SIG-M5 (cell line): ENCODE results near the gene NET1.

Source experiments
- DNase-seq: peaks from one replicate; lab custom pipeline; 2025; lab: John Stamatoyannopoulos, UW

The NET1 gene

GRCh38 chr10:5442065-5442989 is 30.0 kb downstream of the NET1 start:
- no peak for DNase-seq

GRCh38 chr10:5442990-5443370 is 30.6 kb downstream of the NET1 start:
- no peak for DNase-seq

DNA sequence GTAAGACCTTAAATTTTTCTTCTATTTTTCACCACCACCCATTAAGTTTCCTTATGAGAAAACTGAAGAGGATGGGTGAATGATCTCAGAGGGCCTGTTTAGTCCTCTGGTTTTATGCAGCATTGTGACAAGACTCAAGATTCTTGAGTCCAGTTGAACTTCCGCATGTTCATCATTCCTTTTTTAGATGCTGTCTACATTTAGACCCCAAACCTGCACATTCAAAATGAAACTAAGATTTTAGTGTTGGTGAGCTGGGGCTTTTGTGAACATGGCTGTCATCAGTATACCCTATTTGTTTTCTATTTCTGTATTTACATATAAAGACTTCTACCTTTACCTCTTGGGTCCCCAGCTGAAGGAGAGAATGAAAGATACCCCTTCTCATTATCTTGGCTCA is 31.1 kb downstream of the NET1 start:
- DNase-seq, result no peak

DNA sequence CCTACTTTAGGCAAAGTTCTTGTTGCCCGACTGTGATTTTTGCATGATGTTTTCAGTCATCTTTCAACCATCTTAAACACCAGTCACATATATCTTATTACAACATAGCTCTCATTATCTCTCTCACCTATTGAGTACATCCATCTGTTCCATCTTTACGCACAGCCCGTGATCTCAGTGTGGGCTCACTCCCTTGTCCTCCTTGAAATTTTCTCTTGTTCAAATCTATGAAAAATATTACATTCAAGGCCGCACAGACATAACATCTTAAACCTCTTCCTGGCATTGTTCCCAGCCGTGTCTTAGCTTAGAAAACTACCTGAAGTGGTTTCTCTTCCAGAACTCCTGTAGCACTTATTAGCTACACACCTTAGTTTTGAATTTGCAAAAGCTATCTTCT is 32.6 kb downstream of the NET1 start:
- DNase-seq, result no peak

DNA sequence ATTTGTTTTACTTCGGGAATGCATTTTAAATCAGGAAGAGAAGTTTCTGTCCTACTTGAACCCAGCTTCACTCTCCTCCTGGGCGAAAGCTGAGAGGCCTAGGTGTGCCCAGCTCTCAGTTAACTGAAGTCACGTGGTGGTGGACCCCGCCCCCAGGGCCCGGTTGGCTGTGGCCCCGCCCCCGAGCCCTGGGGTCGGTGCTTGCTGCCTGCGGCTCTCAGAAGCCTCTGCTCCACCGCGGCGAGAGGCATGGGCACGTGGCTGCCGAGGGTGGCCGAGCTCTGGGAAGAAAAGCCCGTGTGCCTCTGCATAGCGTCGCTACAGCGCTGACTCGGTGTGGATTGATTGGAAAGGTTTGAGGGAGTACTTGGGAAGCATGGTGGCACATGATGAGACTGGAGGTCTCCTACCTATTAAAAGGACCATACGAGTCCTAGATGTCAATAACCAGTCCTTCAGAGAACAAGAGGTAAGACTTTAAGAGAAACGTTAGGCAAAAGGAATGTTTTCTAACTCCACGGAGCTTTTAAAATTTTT is 34.1 kb downstream of the NET1 start:
- DNase-seq, result no peak

DNA sequence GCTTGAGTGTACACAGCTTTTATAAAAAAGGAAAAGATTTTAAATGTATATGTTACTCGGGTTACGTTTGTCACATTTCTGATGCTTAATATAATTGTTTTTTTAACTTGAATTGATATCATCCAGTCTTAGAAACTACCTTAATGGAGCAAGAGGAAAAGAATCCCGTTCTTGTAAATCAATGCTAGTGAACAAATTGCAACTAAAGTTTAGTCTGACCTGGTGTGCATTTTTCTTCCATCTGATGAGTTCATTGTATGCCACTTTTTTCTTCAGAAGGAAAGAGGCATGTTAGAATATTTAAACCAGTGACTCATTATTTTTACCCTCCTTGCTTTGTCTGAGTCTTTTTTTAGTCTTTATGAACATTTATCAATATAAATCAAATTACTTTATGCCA is 34.7 kb downstream of the NET1 start:
- DNase-seq, result no peak

GRCh38 chr10:5447611-5448071 is 35.3 kb downstream of the NET1 start:
- no peak for DNase-seq

DNA sequence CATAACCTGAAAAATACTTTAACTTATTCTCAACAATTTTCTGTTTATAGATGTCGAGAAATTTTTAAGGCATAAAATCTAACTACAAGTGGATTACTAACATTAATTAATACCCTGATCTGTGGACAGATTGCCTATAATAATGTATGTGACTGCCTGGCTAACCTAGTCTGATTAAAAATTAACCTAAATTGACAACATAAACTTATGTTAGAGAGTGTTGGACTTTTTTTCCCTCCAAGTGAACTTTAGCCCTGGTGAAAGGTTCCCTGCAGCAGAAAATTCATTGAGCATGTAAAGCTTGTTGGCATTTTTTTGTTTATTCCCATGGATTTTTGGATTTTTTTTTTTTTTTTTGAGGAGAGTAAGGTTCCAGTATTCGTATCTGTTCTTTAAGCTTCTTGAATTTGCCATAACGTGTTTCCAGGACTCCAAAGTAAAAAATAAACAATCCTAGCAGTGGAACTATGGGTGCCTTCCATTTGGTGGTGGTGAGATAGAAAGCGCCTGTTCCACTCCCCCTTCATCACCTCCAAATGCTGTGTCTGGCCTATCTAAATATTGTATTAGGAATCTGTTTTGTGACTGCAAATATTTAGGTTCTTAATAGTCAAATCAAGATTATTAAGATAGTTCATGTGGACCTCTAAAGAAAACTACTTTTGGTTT is 36.1 kb downstream of the NET1 start:
- no peak for DNase-seq

- DNase-seq, result no peak
Measured at GRCh38 chr10:5449227-5449626, 36.9 kb downstream of the NET1 start.

GRCh38 chr10:5449823-5450222 is 37.5 kb downstream of the NET1 start:
- no peak for DNase-seq

- DNase-seq, result no peak
Measured at GRCh38 chr10:5450605-5451384, 38.4 kb downstream of the NET1 start.

DNA sequence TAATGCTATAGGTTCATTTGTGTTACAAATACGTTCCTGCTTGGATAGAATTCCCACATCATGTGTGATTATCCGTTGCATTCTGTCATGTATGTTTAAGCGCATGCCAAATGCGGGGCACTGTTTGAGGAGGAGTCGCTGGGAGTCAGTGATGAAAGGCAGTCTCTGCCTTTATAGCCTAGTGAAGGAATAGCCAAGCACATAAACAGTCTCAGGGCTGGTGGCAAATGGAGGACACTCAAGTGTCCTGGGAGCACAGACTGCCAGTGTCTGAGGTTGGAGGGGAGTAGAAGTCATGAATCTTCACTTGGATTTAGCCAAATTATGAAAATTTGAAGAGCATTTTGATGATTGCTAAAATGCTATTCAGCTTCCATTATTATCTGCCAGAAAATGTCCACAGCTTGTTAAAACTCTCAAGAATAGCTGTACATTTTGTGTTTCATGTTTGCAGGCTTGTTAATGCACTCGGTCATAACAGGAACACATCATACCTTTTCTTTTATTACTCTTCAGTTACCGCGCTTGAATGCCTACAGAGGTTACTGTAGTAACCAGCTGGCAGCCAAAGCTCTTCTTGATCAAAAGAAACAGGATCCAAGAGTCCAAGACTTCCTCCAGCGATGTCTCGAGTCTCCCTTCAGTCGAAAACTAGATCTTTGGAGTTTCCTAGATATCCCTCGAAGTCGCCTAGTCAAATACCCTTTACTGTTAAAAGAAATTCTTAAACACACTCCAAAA is 41.6 kb downstream of the NET1 start:
- DNase-seq, result no peak

- DNase-seq, result no peak
Measured at GRCh38 chr10:5456563-5456962, 44.2 kb downstream of the NET1 start.

GRCh38 chr10:5457741-5458140 is 45.4 kb downstream of the NET1 start:
- DNase-seq, result no peak

DNA sequence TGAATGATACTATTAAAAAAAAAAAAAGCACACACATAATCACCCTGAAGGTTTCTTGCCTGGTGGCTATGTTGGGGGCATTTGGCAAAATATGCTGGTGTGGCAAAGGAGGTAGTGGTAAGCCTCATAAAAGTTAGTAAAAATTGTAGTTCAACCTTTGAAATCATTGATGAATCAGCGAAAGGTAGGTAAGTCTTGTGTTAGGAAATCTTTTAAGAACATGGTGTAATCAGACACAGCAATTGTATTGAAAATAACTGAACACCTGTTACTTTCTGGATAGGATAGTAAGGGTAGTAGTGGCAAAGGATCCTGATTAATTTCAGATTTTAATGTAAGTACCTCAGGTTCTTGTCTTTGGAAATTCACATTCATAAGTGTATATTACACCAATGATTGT is 46.1 kb downstream of the NET1 start:
- no peak for DNase-seq

DNA sequence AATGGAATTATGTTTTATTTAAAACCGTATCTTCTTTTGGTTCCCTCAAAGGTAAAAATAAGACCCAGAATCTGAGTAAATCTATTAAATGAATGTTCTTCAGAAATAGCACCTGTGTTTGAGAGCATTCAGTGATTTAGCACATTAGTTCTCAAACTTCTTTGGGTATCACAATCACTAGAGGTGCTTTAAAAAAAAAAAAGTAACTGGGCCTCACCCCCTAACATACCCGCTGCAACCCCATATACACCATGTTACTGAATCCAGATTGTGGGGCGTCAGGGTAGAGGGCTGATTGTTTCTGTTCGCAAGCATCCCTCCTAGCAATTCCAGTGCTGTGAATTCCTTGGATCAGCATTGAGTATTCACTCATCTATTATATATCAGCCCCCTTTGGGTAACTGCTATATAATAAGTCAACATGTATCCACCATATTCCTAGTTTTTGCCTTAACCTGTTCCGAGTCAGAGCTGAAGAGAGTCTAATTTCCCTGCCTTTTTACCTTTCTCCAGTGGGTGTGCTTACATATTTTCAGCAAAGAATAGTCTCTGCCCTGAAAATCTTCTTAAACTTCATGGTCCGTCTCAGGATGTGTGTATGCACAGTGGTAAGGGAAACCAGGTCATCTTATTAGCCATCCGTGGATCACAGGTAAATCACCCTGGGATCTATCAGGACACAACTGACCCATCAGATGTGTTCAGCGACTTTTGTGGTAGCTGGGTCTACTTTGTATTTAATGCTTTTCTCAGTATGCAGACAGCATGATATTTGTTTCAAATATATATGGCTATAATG is 46.8 kb downstream of the NET1 start:
- DNase-seq, result no peak

GRCh38 chr10:5460468-5461202 is 48.3 kb downstream of the NET1 start:
- DNase-seq, result no peak

- DNase-seq, result no peak
Measured at GRCh38 chr10:5461203-5461588, 48.8 kb downstream of the NET1 start.

GRCh38 chr10:5461914-5462840 is 49.8 kb downstream of the NET1 start:
- no peak for DNase-seq
